ENCODE data around the gene DYRK4. TPM values are rescaled to one million over a fixed set of nuclear protein-coding genes. Genes with fewer than 3 reads are reported as not detected.

DYRK4 gene
- total and polyA plus RNA-seq, 2 of the 4 experiments (the other 2 are of a cell fraction), result 44.6 to 71.6 TPM

- Histone ChIP-seq H3K27ac (ENCODE audit: insufficient read depth, low read length) (no peak overlapping the region), H2BK15ac (ENCODE audit: low read depth, low read length) (no peak overlapping the region), H4K5ac (ENCODE audit: low read depth, low read length) (no peak overlapping the region), H3K79me1 (ENCODE audit: low read depth in 1 of 2, low read length in 2 of 2) (peaks cover 0 to 20% of the 10 kb centered on the region in 2 experiments; a peak in 2 of 4 replicates), H3K18ac (ENCODE audit: low read depth, low read length) (no peak overlapping the region), H4K20me1 (ENCODE audit: insufficient read depth, low read length) (no peaks in the 10 kb centered on the region), H2BK5ac (ENCODE audit: low read depth, low read length, poor library complexity, severe bottlenecking) (no peak overlapping the region), H3K4ac (ENCODE audit: low read depth, low read length) (no peak overlapping the region), H3K4me3 (ENCODE audit: insufficient read depth, low read depth, low read length) (no peak overlapping the region), H3K27me3 (ENCODE audit: control insufficient read depth, insufficient read depth, low read length) (no peaks in the 10 kb centered on the region), H2AFZ (replicated peaks; ENCODE audit: low read length, poor library complexity) (no peak overlapping the region), H2AK5ac (ENCODE audit: low read depth, low read length) (no peak overlapping the region), H4K91ac (ENCODE audit: insufficient read depth, low read depth, low read length) (no peak overlapping the region), H3K9me1 (ENCODE audit: insufficient read depth, low read length) (no peaks in the 10 kb centered on the region), H4K8ac (ENCODE audit: low read depth in 2 of 2, low read length in 2 of 2) (no peak overlapping the region), H3K9ac (ENCODE audit: low read depth, low read length) (no peak overlapping the region), H3K14ac (replicated peaks; ENCODE audit: low read depth, low read length) (no peak overlapping the region), H2BK20ac (ENCODE audit: low read depth, low read length) (no peak overlapping the region), H3K36me3 (ENCODE audit: control insufficient read depth, insufficient read depth, low read length) (no peaks in the 10 kb centered on the region), H2AK9ac (replicated peaks; ENCODE audit: low read depth, low read length, poor library complexity) (no peak overlapping the region), H3K4me1 (ENCODE audit: control insufficient read depth, insufficient read depth, low read length) (no peaks in the 10 kb centered on the region), H3K4me2 (ENCODE audit: low read depth, low read length) (no peak overlapping the region), H3K9me3 (ENCODE audit: control insufficient read depth, insufficient read depth, low read length) (no peaks in the 10 kb centered on the region), H2BK120ac (ENCODE audit: low read depth, low read length) (no peak overlapping the region), H3K56ac (ENCODE audit: extremely low read depth, insufficient read depth, low read length) (no peak overlapping the region), H3K23ac (ENCODE audit: low read depth, low read length) (no peak overlapping the region)
- ATAC-seq (ENCODE audit: low read depth) (no peak), DNase-seq (no peak)
- in situ Hi-C loops (cut with MboI; ENCODE audit: low sequenced_read_pairs), result no loop called here
- dilution Hi-C loops (cut with HindIII; ENCODE audit: low sequenced_read_pairs, unreplicated experiment), result no loop called here
- WGBS, 2 experiments (ENCODE audit: extremely low coverage in 2 of 2, insufficient read length in 1 of 2), result no CpG with 5 or more reads among the region's 1 CpG
- CTCF ChIA-PET, result no interaction called here
- intact Hi-C loops (cut with micrococcal nuclease), result loop anchor here (5.0 kb wide), 1 partner anchor 108 kb away; the partner anchor contains the start of gene RAD51AP1
- no peak for TF ChIP-seq NFE2L2 (IDR thresholded peaks at IDR 0.05; ENCODE audit: low read depth, low read length)
- TF ChIP-seq RCOR1 (IDR thresholded peaks at IDR 0.05; ENCODE audit: insufficient replicate concordance, low read length), result no peak
- TF ChIP-seq RFX5 (IDR thresholded peaks at IDR 0.05; ENCODE audit: low read depth, low read length), result no peak
- TF ChIP-seq CHD1 (IDR thresholded peaks at IDR 0.05; ENCODE audit: low read depth, low read length), result no peak
- TF ChIP-seq BHLHE40 (IDR thresholded peaks at IDR 0.05; ENCODE audit: low read depth, low read length), result no peak
- no peak for TF ChIP-seq FOS (IDR thresholded peaks at IDR 0.05; ENCODE audit: low read depth, low read length)
- TF ChIP-seq USF2 (IDR thresholded peaks at IDR 0.05; ENCODE audit: low read depth, low read length), result no peak
- TF ChIP-seq ELK1 (IDR thresholded peaks at IDR 0.05; ENCODE audit: borderline replicate concordance, low read depth, low read length), result no peak
- TF ChIP-seq MAFK (IDR thresholded peaks at IDR 0.05; ENCODE audit: low read depth, low read length), result no peak
- TF ChIP-seq MXI1 (IDR thresholded peaks at IDR 0.05; ENCODE audit: borderline replicate concordance, low read depth, low read length), result no peak
- no peak for TF ChIP-seq SMC3 (IDR thresholded peaks at IDR 0.05; ENCODE audit: low read depth, low read length)
- no peak for TF ChIP-seq MAZ (IDR thresholded peaks at IDR 0.05; ENCODE audit: borderline replicate concordance, low read depth, low read length)
- TF ChIP-seq CEBPB (IDR thresholded peaks at IDR 0.05; ENCODE audit: low read depth, low read length), result no peak
- TF ChIP-seq CTCF (conservative IDR thresholded peaks at IDR 0.05; ENCODE audit: low read depth, low read length), result no peak
- TF ChIP-seq POLR2A (IDR thresholded peaks at IDR 0.05; ENCODE audit: low read depth, low read length), result no peak
- TF ChIP-seq RAD21 (IDR thresholded peaks at IDR 0.05; ENCODE audit: low read length), result no peak
- POLR2A ChIA-PET (ENCODE audit: unreplicated experiment), result no interaction called here
- no TSS peak for BruUV-seq (replicated peaks)
These were observed 83.0 kb downstream of the DYRK4 start for GRCh38 chr12:4645023-4645422.

Data from IMR-90 (cell line).